HK-2 (cell line): ENCODE measurements around the gene MIEF2.

Experiments used
- DNase-seq: peaks from one replicate; pipeline ENCODE4 v3.0.0-alpha.2; 2018; ENCODE audit not compliant: unreplicated experiment

MIEF2 gene

GRCh38 chr17:18234853-18235380, 25.5 kb upstream of the MIEF2 start:
- DNase-seq: no peak

- DNase-seq: peak; percentile 94
Observed at GRCh38 chr17:18235743-18236256, 24.7 kb upstream of the MIEF2 start.

- no peak for DNase-seq
Observed at GRCh38 chr17:18236494-18236893, 24.0 kb upstream of the MIEF2 start.

- DNase-seq: no peak
Observed at GRCh38 chr17:18237461-18237860, 23.0 kb upstream of the MIEF2 start.

GRCh38 chr17:18238299-18238698, 22.2 kb upstream of the MIEF2 start:
- no peak for DNase-seq

GRCh38 chr17:18240449-18240848, 20.0 kb upstream of the MIEF2 start:
- no peak for DNase-seq

- no peak for DNase-seq
Observed at GRCh38 chr17:18241229-18241871, 19.1 kb upstream of the MIEF2 start.

- DNase-seq: no peak
Observed at GRCh38 chr17:18245038-18245776, 15.3 kb upstream of the MIEF2 start.

GRCh38 chr17:18246109-18246725, 14.2 kb upstream of the MIEF2 start:
- DNase-seq: no peak

GRCh38 chr17:18246880-18247612, 13.4 kb upstream of the MIEF2 start:
- DNase-seq: no peak

- DNase-seq: no peak
Observed at GRCh38 chr17:18247613-18248001, 12.9 kb upstream of the MIEF2 start.

GRCh38 chr17:18248300-18248731, 12.1 kb upstream of the MIEF2 start:
- peak; percentile 61 for DNase-seq

GRCh38 chr17:18248811-18249210, 11.7 kb upstream of the MIEF2 start:
- DNase-seq: no peak

GRCh38 chr17:18250259-18250658, 10.2 kb upstream of the MIEF2 start:
- no peak for DNase-seq

GRCh38 chr17:18250708-18251107, 9.8 kb upstream of the MIEF2 start:
- no peak for DNase-seq

GRCh38 chr17:18251204-18251603, 9.3 kb upstream of the MIEF2 start:
- DNase-seq: no peak

- no peak for DNase-seq
Observed at GRCh38 chr17:18252160-18252559, 8.3 kb upstream of the MIEF2 start.

GRCh38 chr17:18253187-18253884, 7.1 kb upstream of the MIEF2 start:
- no peak for DNase-seq

- no peak for DNase-seq
Observed at GRCh38 chr17:18253947-18254821, 6.3 kb upstream of the MIEF2 start.
